Esophagus squamous epithelium (tissue), 4 donors: ENCODE data around the gene XPNPEP1.

ENCODE experiments used
- CTCF ChIP-seq, 6 experiments: fragments of 450-650 bp in 4 of 6; fragments of 200-600 bp in 2 of 6; sonication (generic) in 2 of 6; IDR thresholded peaks; one replicate each; pipeline ENCODE4 v1.5.1; 2016 to 2019; ENCODE audit warnings: antibody characterized with exemption in 6 of 6, mild to moderate bottlenecking in 4 of 6, moderate library complexity in 4 of 6
- POLR2A ChIP-seq, 4 donors: fragments of 450-650 bp; IDR thresholded peaks; one replicate each; pipeline ENCODE4 v1.6.1; 2017; ENCODE audit warnings: antibody characterized with exemption in 4 of 4, mild to moderate bottlenecking in 4 of 4, moderate library complexity in 3 of 4

- TF ChIP-seq CTCF (IDR thresholded peaks at IDR 0.05) (no peak), POLR2A (IDR thresholded peaks at IDR 0.05) (no peak)
Observed at GRCh38 chr10:109928475-109928891, 5.2 kb upstream of the XPNPEP1 start.
